IMR-90 (cell line): ENCODE measurements around the gene RIMBP2. TPM values are rescaled to one million over a fixed set of nuclear protein-coding genes. Genes with fewer than 3 reads are reported as not detected.

Source experiments
- ATAC-seq: fragments of 200-7000 bp; cut with Tn5 transposase; 2 replicates; pipeline ENCODE4 v1.9.1; 2020; ENCODE audit warnings: low read depth, mild to moderate bottlenecking, moderate library complexity
- BruUV-seq: library from RNA; stranded (reverse); fragments of 400-500 nt; replicated peaks from 2 replicates; lab custom pipeline; 2021; lab: Mats Ljungman, UMichigan
- CTCF ChIA-PET: fragments of 300-600 bp; formaldehyde crosslinking; extraction: SDS; loops from one replicate; lab custom pipeline; 2021; ENCODE audit warnings: antibody characterized with exemption; lab: Yijun Ruan, JAX
- POLR2A ChIA-PET: fragments of 300-600 bp; sonication (Branson Sonifier 250); formaldehyde crosslinking; loops from one replicate; lab custom pipeline; 2022; ENCODE audit warnings: antibody characterized with exemption; ENCODE audit not compliant: unreplicated experiment; lab: Charles Lee
- DNase-seq: peaks from one replicate; pipeline ENCODE4 v3.0.0; 2013
- H2AFZ ChIP-seq: replicated peaks from 2 replicates; pipeline ENCODE3; 2013; ENCODE audit warnings: low read length, mild to moderate bottlenecking; ENCODE audit not compliant: poor library complexity
- H2AK5ac ChIP-seq: 2 replicates; pipeline ENCODE4 v1.6.1; 2013; ENCODE audit warnings: low read depth, low read length, inconsistent platforms
- H2AK9ac ChIP-seq: replicated peaks from 2 replicates; pipeline ENCODE3; 2013; ENCODE audit warnings: mild to moderate bottlenecking, low read depth, low read length, moderate library complexity; ENCODE audit not compliant: poor library complexity
- H2BK120ac ChIP-seq: 2 replicates; pipeline ENCODE4 v1.6.1; 2013; ENCODE audit warnings: low read depth, low read length, inconsistent platforms
- H2BK15ac ChIP-seq: 3 replicates; pipeline ENCODE4 v1.6.1; 2013; ENCODE audit warnings: low read depth, low read length, inconsistent platforms
- H2BK20ac ChIP-seq: 2 replicates; pipeline ENCODE4 v1.6.1; 2013; ENCODE audit warnings: low read depth, mild to moderate bottlenecking, inconsistent platforms, low read length, moderate library complexity
- H2BK5ac ChIP-seq: 2 replicates; pipeline ENCODE4 v1.6.1; 2013; ENCODE audit warnings: mild to moderate bottlenecking, low read depth, low read length, inconsistent platforms; ENCODE audit not compliant: poor library complexity, severe bottlenecking
- H3K14ac ChIP-seq: replicated peaks from 2 replicates; pipeline ENCODE4 v1.6.1; 2013; ENCODE audit warnings: low read depth, low read length, inconsistent platforms
- H3K18ac ChIP-seq: 2 replicates; pipeline ENCODE4 v1.6.1; 2013; ENCODE audit warnings: low read depth, low read length, control low read depth
- H3K23ac ChIP-seq: 2 replicates; pipeline ENCODE4 v1.6.1; 2013; ENCODE audit warnings: low read depth, low read length, inconsistent platforms
- H3K27ac ChIP-seq: 2 replicates; pipeline ENCODE4 v1.5.1; 2013; ENCODE audit warnings: mild to moderate bottlenecking, control low read depth, low read length; ENCODE audit not compliant: insufficient read depth
- H3K27me3 ChIP-seq: 2 replicates; pipeline ENCODE4 v1.6.1; 2013; ENCODE audit warnings: low read length; ENCODE audit not compliant: control insufficient read depth, insufficient read depth
- H3K36me3 ChIP-seq: 2 replicates; pipeline ENCODE4 v1.6.1; 2013; ENCODE audit warnings: low read length, mixed read lengths; ENCODE audit not compliant: control insufficient read depth, insufficient read depth
- H3K4ac ChIP-seq: 2 replicates; pipeline ENCODE4 v1.6.1; 2013; ENCODE audit warnings: low read depth, low read length, inconsistent platforms
- H3K4me1 ChIP-seq: 2 replicates; pipeline ENCODE4 v1.6.1; 2013; ENCODE audit warnings: low read length, mixed read lengths; ENCODE audit not compliant: control insufficient read depth, insufficient read depth
- H3K4me2 ChIP-seq: 2 replicates; pipeline ENCODE4 v1.6.1; 2013; ENCODE audit warnings: low read depth, mild to moderate bottlenecking, control low read depth, low read length, moderate library complexity
- H3K4me3 ChIP-seq: 2 replicates; pipeline ENCODE4 v1.5.1; 2013; ENCODE audit warnings: low read depth, mild to moderate bottlenecking, control low read depth, low read length, moderate library complexity; ENCODE audit not compliant: insufficient read depth
- H3K56ac ChIP-seq: 2 replicates; pipeline ENCODE4 v1.6.1; 2013; ENCODE audit warnings: low read length, inconsistent platforms; ENCODE audit not compliant: insufficient read depth; ENCODE audit errors: extremely low read depth
- H3K79me1 ChIP-seq, 2 experiments: 2 replicates each; pipeline ENCODE4 v1.6.1; 2013; ENCODE audit warnings: low read length in 2 of 2, inconsistent platforms in 1 of 2, low read depth in 1 of 2
- H3K9ac ChIP-seq: 2 replicates; pipeline ENCODE4 v1.6.1; 2013; ENCODE audit warnings: low read depth, low read length, control low read depth
- H3K9me1 ChIP-seq: 2 replicates; pipeline ENCODE4 v1.6.1; 2013; ENCODE audit warnings: low read length, inconsistent platforms; ENCODE audit not compliant: insufficient read depth
- H3K9me3 ChIP-seq: 2 replicates; pipeline ENCODE4 v1.6.1; 2013; ENCODE audit warnings: low read length; ENCODE audit not compliant: control insufficient read depth, insufficient read depth
- H4K20me1 ChIP-seq: 2 replicates; pipeline ENCODE4 v1.6.1; 2013; ENCODE audit warnings: low read length, inconsistent platforms; ENCODE audit not compliant: insufficient read depth
- H4K5ac ChIP-seq: 2 replicates; pipeline ENCODE4 v1.6.1; 2013; ENCODE audit warnings: mild to moderate bottlenecking, low read depth, low read length, control low read depth
- H4K8ac ChIP-seq, 2 experiments: 2 replicates each; pipeline ENCODE4 v1.6.1; 2013; ENCODE audit warnings: low read depth in 2 of 2, low read length in 2 of 2, control low read depth in 1 of 2, inconsistent platforms in 1 of 2
- H4K91ac ChIP-seq: 2 replicates; pipeline ENCODE4 v1.6.1; 2013; ENCODE audit warnings: low read depth, low read length, inconsistent platforms; ENCODE audit not compliant: insufficient read depth
- MAFK ChIP-seq: IDR thresholded peaks from 2 replicates; pipeline ENCODE4 v1.6.1; 2012; ENCODE audit warnings: low read depth, low read length, improper control_type of control experiment
- MXI1 ChIP-seq: IDR thresholded peaks from 2 replicates; pipeline ENCODE4 v1.6.1; 2012; ENCODE audit warnings: low read depth, mild to moderate bottlenecking, low read length, moderate library complexity, borderline replicate concordance
- SMC3 ChIP-seq: fragments of 150-350 bp; IDR thresholded peaks from 2 replicates; pipeline ENCODE4 v1.6.1; 2016; ENCODE audit warnings: low read depth, mild to moderate bottlenecking, antibody characterized with exemption, low read length, moderate library complexity
- WGBS, 2 experiments: methylation state at CpG; one replicate each; pipeline versions ENCODE4 v1.1.5 to v1.1.7; 2013; ENCODE audit warnings: missing lambda C conversion rate in 2 of 2; ENCODE audit not compliant: insufficient read length in 1 of 2; ENCODE audit errors: extremely low coverage in 2 of 2; 5-methylcytosine and 5-hydroxymethylcytosine counted together
- dilution Hi-C: fragments of 300-500 bp; cut with HindIII; formaldehyde crosslinking; loops from one replicate; pipeline ENCODE4 v1.14.3; 2018; ENCODE audit warnings: low sequenced_read_pairs; ENCODE audit not compliant: unreplicated experiment
- in situ Hi-C: fragments of 300-500 bp; cut with MboI; formaldehyde crosslinking; loops from 3 replicates; pipeline ENCODE4 v1.14.3; 2019; ENCODE audit warnings: low sequenced_read_pairs, inconsistent platforms, mixed read lengths
- intact Hi-C: fragments of 100-400 bp; cut with micrococcal nuclease; formaldehyde crosslinking; loops from 2 replicates; pipeline ENCODE4 v1.10.0; 2022
- polyA plus RNA-seq, 3 experiments: library from polyadenylated mRNA; depleted of rRNA; stranded (reverse); fragments of >200 nt; gene quantifications; 2 replicates each; pipeline ENCODE4 v1.2.3, GENCODE V29; 2012; ENCODE audit warnings: low replicate concordance in 1 of 3
- total RNA-seq: library from RNA; depleted of rRNA; stranded (reverse); fragments of >200 nt; gene quantifications from 2 replicates; pipeline ENCODE4 v1.2.3, GENCODE V29; 2012
- TF ChIP-seq, protein P1 (sequence below): conservative IDR thresholded peaks from 2 replicates; pipeline ENCODE4 v1.5.1; 2012; ENCODE audit warnings: mild to moderate bottlenecking, low read depth, low read length, improper control_type of control experiment

RIMBP2 gene
- total and polyA plus RNA-seq, 2 of the 4 experiments (the other 2 are of a cell fraction) = not detected

DNA sequence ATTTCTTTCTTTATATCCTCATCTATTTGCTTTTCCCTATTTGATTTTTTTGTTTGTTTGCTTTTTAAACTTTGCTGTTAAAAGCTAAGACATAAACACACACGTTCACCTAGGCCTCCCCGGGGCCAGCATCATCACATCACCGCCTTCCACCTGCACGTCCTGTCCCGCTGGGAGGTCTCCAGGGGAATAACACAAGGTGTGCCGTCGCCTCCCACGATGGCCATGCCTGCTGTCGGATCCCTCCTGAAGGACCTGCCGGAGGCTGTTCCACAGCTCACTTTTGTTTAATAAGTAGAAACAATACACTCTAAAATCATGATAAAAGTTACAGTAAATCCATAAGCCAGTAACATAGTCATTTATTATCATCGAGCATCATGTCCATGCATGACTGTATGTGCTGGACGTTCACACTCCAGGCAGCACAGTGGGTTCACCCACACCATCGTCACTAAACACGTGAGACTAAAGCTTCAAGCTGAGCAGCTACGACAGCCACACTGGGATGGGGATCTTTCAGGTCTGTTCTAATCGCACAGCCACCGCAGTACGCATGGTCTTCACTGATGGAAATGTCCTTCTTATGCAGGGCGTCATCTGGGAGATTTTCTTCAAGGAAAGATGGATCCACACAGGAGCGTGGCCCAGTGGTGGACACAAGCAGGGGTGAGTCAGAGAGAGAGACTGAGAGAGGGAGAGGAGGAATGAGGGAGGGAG lies 3.6 kb downstream of the RIMBP2 start:
- Histone ChIP-seq H3K79me1 (no peaks in the 10 kb centered on the region), H3K27me3 (no peaks in the 10 kb centered on the region), H3K9ac (no peak overlapping the region), H3K27ac (no peak overlapping the region), H3K4me1 (no peaks in the 10 kb centered on the region), H3K4me2 (no peak overlapping the region), H2BK15ac (no peak overlapping the region), H3K18ac (no peak overlapping the region), H3K4me3 (no peak overlapping the region), H4K91ac (no peak overlapping the region), H2BK5ac (no peak overlapping the region), H2AK9ac (no peak overlapping the region), H2AK5ac (no peak overlapping the region), H3K9me3 (peaks cover 27% of the 10 kb centered on the region), H3K4ac (no peak overlapping the region), H4K5ac (no peak overlapping the region), H3K9me1 (no peaks in the 10 kb centered on the region), H4K8ac (no peak overlapping the region), H2BK20ac (no peak overlapping the region), H3K14ac (no peak overlapping the region), H3K23ac (no peak overlapping the region), H2BK120ac (no peak overlapping the region), H2AFZ (no peak overlapping the region), H4K20me1 (no peaks in the 10 kb centered on the region), H3K56ac (no peak overlapping the region), H3K36me3 (no peaks in the 10 kb centered on the region)
- in situ Hi-C loops = no loop called here
- intact Hi-C loops = no loop called here
- CTCF ChIA-PET = no interaction called here
- DNase-seq (no peak), ATAC-seq (no peak)
- BruUV-seq = no TSS peak
- 52% methylated on average over 5 of the region's 20 CpGs; no CpG with 5 or more reads in 1 of the 2 experiments for WGBS, 2 experiments
- TF ChIP-seq, protein P1, sequence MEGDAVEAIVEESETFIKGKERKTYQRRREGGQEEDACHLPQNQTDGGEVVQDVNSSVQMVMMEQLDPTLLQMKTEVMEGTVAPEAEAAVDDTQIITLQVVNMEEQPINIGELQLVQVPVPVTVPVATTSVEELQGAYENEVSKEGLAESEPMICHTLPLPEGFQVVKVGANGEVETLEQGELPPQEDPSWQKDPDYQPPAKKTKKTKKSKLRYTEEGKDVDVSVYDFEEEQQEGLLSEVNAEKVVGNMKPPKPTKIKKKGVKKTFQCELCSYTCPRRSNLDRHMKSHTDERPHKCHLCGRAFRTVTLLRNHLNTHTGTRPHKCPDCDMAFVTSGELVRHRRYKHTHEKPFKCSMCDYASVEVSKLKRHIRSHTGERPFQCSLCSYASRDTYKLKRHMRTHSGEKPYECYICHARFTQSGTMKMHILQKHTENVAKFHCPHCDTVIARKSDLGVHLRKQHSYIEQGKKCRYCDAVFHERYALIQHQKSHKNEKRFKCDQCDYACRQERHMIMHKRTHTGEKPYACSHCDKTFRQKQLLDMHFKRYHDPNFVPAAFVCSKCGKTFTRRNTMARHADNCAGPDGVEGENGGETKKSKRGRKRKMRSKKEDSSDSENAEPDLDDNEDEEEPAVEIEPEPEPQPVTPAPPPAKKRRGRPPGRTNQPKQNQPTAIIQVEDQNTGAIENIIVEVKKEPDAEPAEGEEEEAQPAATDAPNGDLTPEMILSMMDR = no peak
- TF ChIP-seq MXI1 (no peak), MAFK (no peak), SMC3 (no peak)
- dilution Hi-C loops = no loop called here
- POLR2A ChIA-PET = no interaction called here
